HG03378 (cell line): ENCODE measurements around the gene IFNA13.

Source experiments
- ATAC-seq: cut with Tn5 transposase; IDR thresholded peaks from one replicate; pipeline ENCODE4 v1.9.1; 2021; ENCODE audit warnings: mild to moderate bottlenecking, moderate library complexity; ENCODE audit not compliant: unreplicated experiment

The IFNA13 gene

DNA sequence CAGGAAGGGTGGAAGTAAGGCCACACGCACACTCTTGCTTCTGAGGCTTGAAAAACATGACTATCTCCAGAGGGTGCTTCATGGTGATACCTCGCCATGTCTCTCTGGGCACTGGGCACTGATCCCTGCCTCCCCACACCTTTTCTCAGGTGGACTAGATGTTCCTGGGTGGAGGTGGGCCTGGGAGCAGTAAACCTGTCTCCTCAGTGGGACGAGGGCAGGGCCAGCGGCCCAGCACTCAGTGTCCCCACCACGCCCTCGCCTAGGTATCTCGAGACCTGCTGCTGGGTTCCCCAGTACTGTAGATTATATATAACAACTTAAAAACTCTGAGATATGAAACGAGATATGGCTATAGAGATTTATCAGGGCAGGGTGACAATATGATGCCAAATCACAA lies 5.6 kb downstream of the IFNA13 start:
- no peak for ATAC-seq

DNA sequence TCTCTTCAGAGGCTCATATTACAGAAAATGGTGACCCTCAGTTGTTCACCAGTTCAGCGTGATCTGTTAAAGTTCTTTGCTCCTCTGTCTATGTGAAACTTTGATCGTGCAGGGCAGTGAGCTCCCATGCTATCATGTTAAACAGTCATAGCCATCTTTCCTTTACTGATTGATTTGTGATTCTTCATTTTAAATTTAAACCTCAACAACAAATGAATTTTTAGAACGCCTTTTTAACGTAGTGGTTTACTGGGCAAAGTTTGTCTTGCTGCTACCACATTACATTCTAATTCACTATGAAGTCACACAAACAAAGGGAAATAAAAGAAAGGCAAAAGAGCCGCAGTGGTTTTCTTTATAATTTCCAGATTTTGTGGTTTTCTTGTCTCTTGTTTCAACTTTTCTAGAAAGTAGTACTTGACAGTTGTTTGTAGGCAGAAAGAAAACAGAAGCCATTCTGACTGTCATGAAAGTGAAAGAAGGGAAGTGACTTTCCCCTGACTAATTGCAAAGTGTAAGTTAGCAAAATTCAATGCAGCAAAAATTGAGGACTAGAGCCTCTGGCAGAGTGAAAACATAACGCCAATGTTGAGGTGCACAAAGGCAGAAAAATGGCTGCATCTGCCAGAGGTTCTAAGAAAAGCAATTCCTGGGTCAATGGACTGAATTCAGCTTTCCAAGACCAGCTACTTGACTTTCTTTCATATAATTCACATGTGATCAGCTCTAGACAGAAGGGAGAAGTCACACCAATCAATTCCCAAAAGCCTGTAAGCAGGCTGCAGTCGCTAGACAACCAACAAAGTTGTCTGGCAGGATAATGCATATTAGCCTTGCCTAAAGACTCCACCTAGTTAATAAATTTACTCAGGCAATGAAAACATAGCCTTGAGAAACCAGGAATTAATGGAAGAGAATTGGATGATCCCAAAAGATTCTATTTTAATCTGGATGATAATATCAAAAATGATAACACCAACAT lies 10.1 kb downstream of the IFNA13 start:
- peak; percentile 98 for ATAC-seq

DNA sequence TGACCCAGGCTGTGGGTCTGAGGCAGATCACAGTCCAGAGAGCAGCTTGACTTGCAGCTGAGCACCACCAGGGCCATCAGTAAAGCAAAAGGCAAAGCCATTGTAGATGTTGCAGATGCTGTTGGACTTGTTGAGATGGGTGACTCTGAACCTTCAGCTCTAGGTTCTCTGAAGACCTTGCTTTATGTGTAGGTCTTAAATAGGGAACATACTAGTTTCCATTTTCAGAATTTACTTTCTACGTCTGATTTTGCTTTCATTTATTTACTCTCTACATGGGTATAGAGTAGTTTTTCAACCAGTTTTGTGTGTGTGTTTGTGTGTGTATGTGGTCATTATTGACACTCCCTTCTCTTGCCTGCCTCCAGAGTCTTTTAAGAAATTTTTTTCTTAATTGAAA lies 17.1 kb downstream of the IFNA13 start, which contains the start of gene IFNA6:
Gene IFNA6 (minus strand): TSS at position 101 of the 400 bp plus-strand sequence. CDS start 0 bp downstream, at position 101.
- no peak for ATAC-seq

DNA sequence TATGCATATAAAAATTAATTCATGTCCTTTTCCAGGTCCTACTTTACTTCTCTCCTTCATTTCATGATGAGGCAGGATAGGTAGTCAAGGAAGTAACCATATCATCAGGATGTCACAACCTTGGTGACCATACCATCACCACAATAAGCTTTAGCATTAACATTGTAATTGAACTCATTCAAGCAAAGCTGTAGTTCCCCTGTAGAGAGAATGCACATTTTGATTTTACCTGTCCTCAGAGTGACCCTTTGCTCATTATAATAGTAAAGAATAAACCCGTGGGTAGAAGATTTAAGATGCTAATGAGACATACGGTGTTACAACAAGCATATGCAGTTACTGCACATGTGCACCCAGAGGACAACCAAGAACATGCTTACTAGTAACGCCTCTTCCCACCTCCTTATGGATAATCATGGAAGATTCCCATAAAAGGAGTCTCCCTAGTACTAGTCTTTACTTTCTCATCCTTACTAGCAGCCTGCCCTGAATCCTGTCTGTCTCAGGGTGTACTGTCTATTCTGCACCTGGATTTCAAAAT lies 19.4 kb downstream of the IFNA13 start:
- no peak for ATAC-seq

DNA sequence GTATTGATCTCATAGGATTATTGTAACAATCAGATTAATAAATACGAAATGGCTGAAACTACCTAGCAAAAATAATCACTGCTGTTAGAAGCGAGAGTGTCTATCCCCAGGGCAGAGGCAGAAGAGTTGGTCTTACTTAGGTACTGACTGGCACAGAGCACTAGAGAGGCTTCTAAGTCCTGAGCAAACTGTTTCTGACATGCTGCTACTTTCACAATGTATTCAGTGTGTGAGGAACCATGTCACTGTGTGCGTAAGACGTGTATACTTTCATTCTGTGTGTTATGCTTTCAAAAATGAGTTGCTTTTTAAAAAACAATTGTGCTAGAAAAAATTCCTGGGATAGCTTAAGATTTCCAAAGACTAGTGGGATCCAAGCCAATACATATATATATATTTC lies 27.1 kb downstream of the IFNA13 start:
- no peak for ATAC-seq

DNA sequence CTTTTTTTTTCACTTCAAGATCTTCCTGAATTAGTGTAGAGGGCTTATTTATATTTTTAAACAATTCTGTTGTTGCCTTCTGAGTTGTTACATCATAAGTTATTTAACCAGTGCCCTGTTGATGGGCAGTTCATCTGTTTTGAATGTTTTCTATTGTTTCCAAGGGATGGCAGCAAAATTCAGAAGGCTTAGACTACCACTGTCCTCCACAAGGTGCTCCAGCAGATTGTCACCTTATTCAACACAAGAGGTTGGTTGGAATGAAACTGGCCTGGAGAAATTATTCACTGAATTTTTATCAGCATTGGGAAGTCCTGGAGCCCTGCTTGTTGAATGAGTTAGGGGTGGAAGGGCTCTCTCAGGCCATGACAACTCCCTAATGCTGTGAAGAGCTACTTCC lies 31.4 kb downstream of the IFNA13 start:
- ATAC-seq: no peak

DNA sequence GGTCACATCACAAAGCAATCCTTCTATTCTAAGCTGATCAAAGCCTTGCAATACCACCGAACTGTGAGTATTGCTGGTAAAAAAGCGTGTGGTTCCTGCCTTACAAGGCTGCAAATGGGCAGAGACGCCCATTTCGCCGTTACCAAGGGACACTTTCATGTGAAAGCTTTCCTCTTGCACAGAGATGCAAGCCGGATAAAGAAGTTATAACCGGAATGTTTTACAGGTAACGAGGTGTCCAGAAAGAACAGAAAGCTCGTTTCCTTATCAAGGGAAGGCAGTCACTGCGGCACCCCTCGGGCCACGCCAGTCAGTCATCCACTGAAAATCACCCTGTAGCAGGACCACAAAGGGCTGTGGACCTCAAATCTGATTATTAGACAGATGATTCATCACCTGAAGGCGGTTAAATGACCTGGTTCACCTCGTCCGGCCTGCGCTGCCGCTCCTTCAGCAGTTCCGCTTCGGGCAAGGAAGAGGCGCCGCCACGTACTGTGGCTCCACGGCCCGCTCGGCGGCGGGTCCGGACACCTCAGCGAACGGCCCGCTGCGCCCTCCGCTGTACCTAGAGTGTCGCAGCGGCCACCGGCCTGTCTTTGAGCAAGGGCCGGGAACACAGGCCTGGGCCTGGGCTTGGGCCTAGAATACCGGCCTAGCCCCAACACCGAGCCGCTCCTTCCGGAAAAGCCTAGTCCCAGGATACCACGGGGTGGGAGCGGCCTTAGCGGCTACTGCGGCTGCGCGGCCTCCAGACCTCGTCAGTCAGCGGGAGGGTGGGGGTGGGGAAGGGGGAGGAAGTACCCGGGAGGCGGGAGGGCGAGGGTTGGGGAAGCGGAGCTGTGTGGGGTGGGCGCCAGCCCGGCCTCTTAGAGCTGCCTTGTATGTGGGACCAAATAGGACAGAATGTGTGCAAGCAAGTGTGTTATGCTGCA lies 32.9 kb downstream of the IFNA13 start, which contains the start of gene KLHL9:
Gene KLHL9 (minus strand): TSS at position 704 of the 932 bp plus-strand sequence. CDS start 545 bp downstream, at position 159.
- ATAC-seq: peak; percentile 84

DNA sequence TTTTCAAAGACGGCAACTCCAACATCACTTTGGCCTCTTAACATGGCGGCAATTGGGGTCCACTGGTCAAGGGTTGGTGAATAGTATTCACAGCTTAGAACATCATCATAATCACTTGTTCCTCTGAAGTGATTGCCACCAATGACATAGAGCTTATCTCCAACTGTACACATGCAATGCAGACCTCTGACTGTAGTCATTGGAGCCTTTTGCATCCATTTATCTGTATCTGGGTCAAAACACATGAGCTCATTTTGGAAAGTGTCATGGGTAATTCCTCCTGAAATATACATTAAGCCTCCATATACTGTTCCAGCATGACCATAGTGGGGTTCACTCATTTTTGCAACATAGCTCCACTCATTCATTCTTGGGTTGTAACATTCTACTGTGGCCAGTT lies 34.6 kb downstream of the IFNA13 start:
- no peak for ATAC-seq

DNA sequence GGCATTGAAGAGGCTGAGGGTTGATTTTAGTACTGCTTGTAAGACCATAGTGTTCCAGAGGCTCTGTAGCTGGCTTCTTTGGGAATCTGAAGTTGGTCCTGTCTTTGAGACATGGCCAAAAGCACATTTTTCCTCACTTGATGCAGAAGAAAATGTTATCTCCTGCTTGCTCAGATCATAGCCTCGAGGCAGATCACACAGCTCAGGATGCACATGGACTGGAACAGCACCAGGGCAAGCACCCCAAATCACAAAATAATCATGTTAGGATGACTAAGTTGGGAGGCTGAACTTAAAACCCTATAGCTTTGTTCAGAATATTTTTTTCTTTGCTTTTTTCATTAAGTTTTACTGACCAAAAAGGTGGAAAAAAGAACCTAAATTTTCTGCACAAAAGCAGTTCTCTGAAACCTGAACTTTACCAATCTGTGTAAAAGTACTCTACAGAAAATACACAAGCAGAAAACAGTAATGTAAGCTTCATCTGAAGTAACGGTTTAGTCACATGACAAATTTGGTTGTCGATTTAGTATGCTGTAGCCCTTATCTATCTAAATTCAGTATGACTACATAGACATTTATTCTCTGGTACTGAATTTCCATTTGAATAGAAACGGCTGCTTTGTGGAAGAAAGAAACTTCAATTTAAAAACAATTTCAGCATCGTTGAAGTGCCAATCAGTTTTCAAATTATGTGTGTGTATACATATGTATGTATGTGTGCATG lies 36.0 kb downstream of the IFNA13 start:
- no peak for ATAC-seq

DNA sequence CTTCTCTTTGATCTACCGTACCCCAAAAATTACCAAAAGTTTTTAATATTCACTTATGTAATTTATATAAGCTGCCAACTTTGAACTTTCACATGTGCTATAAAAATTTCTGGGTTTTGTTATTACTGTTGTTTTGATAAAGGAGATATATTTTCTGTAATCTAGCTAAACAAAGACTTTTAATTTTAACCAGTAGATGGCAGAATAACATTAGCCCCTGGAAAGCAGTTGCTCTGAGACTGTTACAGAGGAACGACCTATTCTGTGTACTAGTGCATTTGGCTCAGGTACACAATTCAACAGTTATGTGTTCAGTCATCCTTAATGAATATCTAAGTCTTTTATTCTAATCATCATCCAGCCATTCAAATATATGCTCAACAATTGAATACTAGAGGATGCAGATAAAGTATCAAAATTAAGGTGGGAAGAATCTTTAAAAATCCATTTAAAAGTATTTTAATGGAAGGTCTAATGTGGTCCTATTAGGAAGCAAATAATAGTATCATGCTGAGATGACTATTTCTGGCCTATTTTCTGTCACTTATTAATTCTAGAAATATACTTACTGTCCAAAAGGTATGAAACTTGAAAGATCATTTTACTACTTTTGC lies 41.2 kb downstream of the IFNA13 start:
- peak; percentile 93 for ATAC-seq

DNA sequence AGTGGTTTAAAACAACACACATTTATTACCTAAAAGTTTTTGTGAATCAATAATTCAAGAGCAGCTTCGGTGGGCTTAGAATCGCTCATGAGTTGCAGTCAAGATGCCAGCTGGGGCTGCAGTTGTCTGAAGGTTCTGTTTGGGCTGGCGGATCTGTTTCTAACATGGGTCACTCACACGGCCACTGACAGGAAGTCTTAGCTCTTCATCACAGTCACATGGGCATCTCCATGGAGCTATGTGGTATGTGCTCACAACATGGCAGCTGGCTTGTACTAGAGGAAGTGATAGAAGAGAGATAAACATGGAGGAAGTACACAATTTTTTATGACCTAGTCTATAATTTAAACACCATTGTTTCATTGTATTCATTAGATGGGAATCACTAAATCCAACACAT lies 43.8 kb downstream of the IFNA13 start:
- no peak for ATAC-seq

DNA sequence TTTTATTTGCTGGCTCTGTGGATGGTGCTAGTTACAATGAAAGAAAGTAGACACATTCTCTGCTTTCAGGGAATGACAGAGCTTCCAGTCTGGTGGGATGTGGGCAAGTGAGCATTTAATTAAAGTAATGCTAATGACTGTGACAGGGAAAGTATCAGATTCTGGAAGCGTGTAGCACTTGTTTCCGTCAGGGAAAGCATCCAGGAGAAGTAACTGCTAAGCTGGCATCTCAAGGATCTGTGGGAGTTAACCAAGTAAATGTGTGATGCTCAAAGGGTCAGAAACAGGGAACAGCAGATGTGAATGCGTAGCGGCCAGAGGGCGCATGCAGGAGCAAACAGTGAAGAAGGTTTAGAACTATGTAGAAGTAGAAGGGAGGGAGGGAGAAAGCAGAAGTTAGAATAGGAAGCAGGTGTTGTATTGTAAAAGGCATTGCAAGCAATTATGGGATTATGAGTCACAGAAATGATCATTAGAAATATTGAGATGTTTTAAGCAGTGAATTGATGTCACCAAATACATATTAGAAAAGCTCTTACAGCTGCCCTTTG lies 44.9 kb downstream of the IFNA13 start:
- ATAC-seq: no peak

DNA sequence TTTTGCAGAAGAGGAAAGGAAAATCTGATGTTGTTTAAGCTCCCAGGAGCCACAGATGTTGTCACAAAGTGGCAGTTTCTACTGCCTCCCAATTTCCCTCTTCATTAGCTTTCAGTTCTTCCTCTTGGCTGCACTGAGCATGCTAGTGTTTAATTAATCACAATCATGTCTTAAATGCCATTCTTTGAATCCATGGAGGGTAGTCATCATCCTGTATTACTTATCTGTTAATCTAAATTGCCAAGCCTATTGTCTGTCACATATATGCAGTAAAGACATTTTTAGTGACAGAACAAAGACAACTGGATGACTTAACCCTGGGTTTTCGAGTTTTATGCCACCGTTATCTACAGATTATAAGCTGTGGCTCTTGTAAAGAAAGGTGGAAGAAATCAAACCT lies 47.4 kb downstream of the IFNA13 start:
- no peak for ATAC-seq

DNA sequence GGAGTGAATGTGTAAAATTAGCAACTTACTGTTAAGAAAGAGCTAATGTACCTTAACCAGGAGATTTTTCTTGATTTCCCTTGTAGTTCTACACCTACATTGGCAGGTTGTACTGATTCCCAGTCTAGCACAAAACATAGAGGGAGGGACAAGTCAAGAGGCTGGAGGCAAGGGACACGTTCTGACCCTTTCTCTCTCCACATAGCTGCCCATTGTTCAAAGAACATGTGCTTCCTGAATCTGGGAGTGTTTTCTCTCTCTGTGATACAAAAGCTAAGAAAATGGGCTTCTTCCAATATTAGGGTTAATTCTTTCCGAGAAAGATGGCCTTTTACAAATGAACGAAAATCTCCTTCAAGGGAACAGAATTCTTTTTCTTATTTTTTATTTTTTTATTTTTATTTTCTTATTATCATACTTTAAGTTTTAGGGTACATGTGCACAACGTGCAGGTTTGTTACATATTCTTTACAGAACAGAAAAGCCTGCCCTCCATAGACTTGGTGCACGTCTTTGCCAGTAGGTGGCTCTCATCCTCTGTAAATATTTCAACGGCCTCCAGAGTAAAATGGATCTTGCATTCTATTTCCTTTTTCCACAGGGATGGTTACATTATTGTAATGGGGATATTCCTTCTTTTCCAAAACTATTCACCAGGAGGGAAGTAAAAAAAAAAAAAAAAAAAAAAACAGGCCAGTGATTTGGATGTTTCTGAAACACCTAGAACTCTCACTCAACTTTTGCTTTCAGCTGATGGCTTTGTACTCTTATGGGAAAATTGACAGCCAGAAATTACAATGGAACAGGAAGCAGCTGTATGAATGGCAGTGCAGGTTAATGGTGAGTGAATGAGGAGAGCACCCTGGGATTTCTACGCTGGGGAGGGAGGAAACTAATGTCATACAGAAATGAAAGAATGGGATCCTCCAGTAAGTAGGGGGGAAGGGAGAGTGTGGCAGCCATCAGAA lies 49.6 kb downstream of the IFNA13 start:
- ATAC-seq: peak; percentile 71
